Measurements from ENCODE around the gene MAU2.
A peak's percentile ranks its signal among the peaks of the same experiment; 100 is the strongest.

MAU2 gene

GRCh38 chr19:19327672-19328071, 7.0 kb downstream of the MAU2 start:
- no peaks in the 10 kb centered on the region for H3K9me3 Mint-ChIP-seq
- DNase-seq (ENCODE audit: low spot score in 2 of 2) (no peak), ATAC-seq (ENCODE audit: low read depth) (no peak)
- peak overlapping the region; percentile 93 for H3K27ac Mint-ChIP-seq
- peaks cover 24% of the 10 kb centered on the region for H3K4me1 Mint-ChIP-seq
- H3K27me3 Mint-ChIP-seq, result no peaks in the 10 kb centered on the region
- no peak overlapping the region for H3K4me3 Mint-ChIP-seq
- peaks cover 23% of the 10 kb centered on the region for H3K36me3 Mint-ChIP-seq

- Mint-ChIP-seq H3K36me3 (peaks cover 19% of the 10 kb centered on the region), H3K4me1 (peaks cover 20% of the 10 kb centered on the region), H3K4me3 (peak overlapping the region; percentile 81), H3K27ac (peak overlapping the region; percentile 93), H3K9me3 (no peaks in the 10 kb centered on the region), H3K27me3 (no peaks in the 10 kb centered on the region)
- ATAC-seq (ENCODE audit: low read depth) (peak; percentile 94), DNase-seq (ENCODE audit: low spot score in 2 of 2) (no peak)
Measured at GRCh38 chr19:19329126-19329525, 8.5 kb downstream of the MAU2 start.

GRCh38 chr19:19334063-19334988, 13.7 kb downstream of the MAU2 start:
- H3K36me3 Mint-ChIP-seq, result peaks cover 14% of the 10 kb centered on the region
- no peaks in the 10 kb centered on the region for H3K9me3 Mint-ChIP-seq
- no peak overlapping the region for H3K4me3 Mint-ChIP-seq
- no peak overlapping the region for H3K27ac Mint-ChIP-seq
- DNase-seq (ENCODE audit: low spot score in 2 of 2) (no peak), ATAC-seq (ENCODE audit: low read depth) (no peak)
- H3K4me1 Mint-ChIP-seq, result peaks cover 6% of the 10 kb centered on the region
- no peaks in the 10 kb centered on the region for H3K27me3 Mint-ChIP-seq

GRCh38 chr19:19334989-19335344, 14.3 kb downstream of the MAU2 start:
- Mint-ChIP-seq H3K27ac (no peak overlapping the region), H3K36me3 (peaks cover 13% of the 10 kb centered on the region)
- no peak for ATAC-seq (ENCODE audit: low read depth)

GRCh38 chr19:19335408-19336158, 15.0 kb downstream of the MAU2 start:
- DNase-seq (ENCODE audit: low spot score in 2 of 2) (no peak), ATAC-seq (ENCODE audit: low read depth) (no peak)
- Mint-ChIP-seq H3K36me3 (peaks cover 13% of the 10 kb centered on the region), H3K4me3 (no peak overlapping the region), H3K4me1 (peaks cover 5% of the 10 kb centered on the region), H3K27me3 (no peaks in the 10 kb centered on the region), H3K9me3 (no peaks in the 10 kb centered on the region), H3K27ac (no peak overlapping the region)

More at GRCh38 chr19:19334989-19335344, 14.3 kb downstream of the MAU2 start:
- Mint-ChIP-seq H3K4me1 (peaks cover 5% of the 10 kb centered on the region), H3K9me3 (no peaks in the 10 kb centered on the region), H3K27me3 (no peaks in the 10 kb centered on the region), H3K4me3 (no peak overlapping the region)
- no peak for DNase-seq (ENCODE audit: low spot score in 2 of 2)

GRCh38 chr19:19336597-19336996, 16.0 kb downstream of the MAU2 start:
- Mint-ChIP-seq H3K36me3 (peaks cover 13% of the 10 kb centered on the region), H3K27ac (peak overlapping the region; percentile 70), H3K4me1 (peaks cover 5% of the 10 kb centered on the region)

GRCh38 chr19:19337120-19337519, 16.5 kb downstream of the MAU2 start:
- Mint-ChIP-seq H3K9me3 (no peaks in the 10 kb centered on the region), H3K4me1 (peaks cover 5% of the 10 kb centered on the region)
- ATAC-seq (ENCODE audit: low read depth), result no peak

More at GRCh38 chr19:19336597-19336996, 16.0 kb downstream of the MAU2 start:
- ATAC-seq (ENCODE audit: low read depth), result no peak
- H3K9me3 Mint-ChIP-seq, result no peaks in the 10 kb centered on the region
- H3K4me3 Mint-ChIP-seq, result no peak overlapping the region
- DNase-seq (ENCODE audit: low spot score in 2 of 2), result no peak
- H3K27me3 Mint-ChIP-seq, result no peaks in the 10 kb centered on the region

GRCh38 chr19:19338082-19338481, 17.5 kb downstream of the MAU2 start:
- H3K4me3 Mint-ChIP-seq, result no peak overlapping the region
- no peak overlapping the region for H3K27ac Mint-ChIP-seq
- peaks cover 5% of the 10 kb centered on the region for H3K4me1 Mint-ChIP-seq
- ATAC-seq (ENCODE audit: low read depth), result no peak
- H3K27me3 Mint-ChIP-seq, result no peaks in the 10 kb centered on the region
- H3K9me3 Mint-ChIP-seq, result no peaks in the 10 kb centered on the region
- no peak for DNase-seq (ENCODE audit: low spot score in 2 of 2)
- peaks cover 13% of the 10 kb centered on the region for H3K36me3 Mint-ChIP-seq

More at GRCh38 chr19:19337120-19337519, 16.5 kb downstream of the MAU2 start:
- H3K36me3 Mint-ChIP-seq, result peaks cover 13% of the 10 kb centered on the region
- no peaks in the 10 kb centered on the region for H3K27me3 Mint-ChIP-seq
- no peak overlapping the region for H3K4me3 Mint-ChIP-seq
- H3K27ac Mint-ChIP-seq, result no peak overlapping the region
- no peak for DNase-seq (ENCODE audit: low spot score in 2 of 2)

GRCh38 chr19:19341026-19341425, 20.4 kb downstream of the MAU2 start:
- ATAC-seq (ENCODE audit: low read depth) (no peak), DNase-seq (ENCODE audit: low spot score in 2 of 2) (no peak)
- no peaks in the 10 kb centered on the region for H3K27me3 Mint-ChIP-seq
- no peaks in the 10 kb centered on the region for H3K9me3 Mint-ChIP-seq
- H3K4me3 Mint-ChIP-seq, result no peak overlapping the region
- H3K36me3 Mint-ChIP-seq, result peaks cover 21% of the 10 kb centered on the region
- no peaks in the 10 kb centered on the region for H3K4me1 Mint-ChIP-seq
- no peak overlapping the region for H3K27ac Mint-ChIP-seq

GRCh38 chr19:19342086-19343015, 21.7 kb downstream of the MAU2 start:
- H3K27ac Mint-ChIP-seq, result no peak overlapping the region
- no peaks in the 10 kb centered on the region for H3K4me1 Mint-ChIP-seq
- peaks cover 30% of the 10 kb centered on the region for H3K36me3 Mint-ChIP-seq

GRCh38 chr19:19343016-19343362, 22.4 kb downstream of the MAU2 start:
- DNase-seq (ENCODE audit: low spot score in 2 of 2), result no peak
- no peak overlapping the region for H3K27ac Mint-ChIP-seq
- H3K36me3 Mint-ChIP-seq, result peaks cover 28% of the 10 kb centered on the region
- H3K4me1 Mint-ChIP-seq, result no peaks in the 10 kb centered on the region
- no peak for ATAC-seq (ENCODE audit: low read depth)
- H3K9me3 Mint-ChIP-seq, result no peaks in the 10 kb centered on the region
- no peaks in the 10 kb centered on the region for H3K27me3 Mint-ChIP-seq
- H3K4me3 Mint-ChIP-seq, result no peak overlapping the region

More at GRCh38 chr19:19342086-19343015, 21.7 kb downstream of the MAU2 start:
- Mint-ChIP-seq H3K27me3 (no peaks in the 10 kb centered on the region), H3K4me3 (no peak overlapping the region), H3K9me3 (no peaks in the 10 kb centered on the region)
- DNase-seq (ENCODE audit: low spot score in 2 of 2) (no peak), ATAC-seq (ENCODE audit: low read depth) (peak; percentile 68)

- Mint-ChIP-seq H3K36me3 (peaks cover 24% of the 10 kb centered on the region), H3K4me3 (no peak overlapping the region), H3K4me1 (no peaks in the 10 kb centered on the region), H3K27ac (no peak overlapping the region), H3K9me3 (no peaks in the 10 kb centered on the region), H3K27me3 (no peaks in the 10 kb centered on the region)
- no peak for ATAC-seq (ENCODE audit: low read depth)
- DNase-seq (ENCODE audit: low spot score in 2 of 2), result no peak
Measured at GRCh38 chr19:19343762-19344161, 23.1 kb downstream of the MAU2 start.

- Mint-ChIP-seq H3K9me3 (no peaks in the 10 kb centered on the region), H3K4me1 (no peaks in the 10 kb centered on the region), H3K27me3 (no peaks in the 10 kb centered on the region), H3K27ac (no peak overlapping the region), H3K36me3 (peaks cover 31% of the 10 kb centered on the region), H3K4me3 (no peak overlapping the region)
- ATAC-seq (ENCODE audit: low read depth), result no peak
- no peak for DNase-seq (ENCODE audit: low spot score in 2 of 2)
Measured at GRCh38 chr19:19345232-19345631, 24.6 kb downstream of the MAU2 start.

Measured in memory B cell (primary cell).